ENCODE measurements around the gene DRC1.

- no peak for TF ChIP-seq CTCF (IDR thresholded peaks at IDR 0.05)
- no peak for TF ChIP-seq MXI1 (IDR thresholded peaks at IDR 0.05; ENCODE audit: low read depth, low read length)
Observed at GRCh38 chr2:26407526-26407925, 5.8 kb downstream of the DRC1 start.

All from SK-N-SH (cell line).